Left colon (tissue), 2 donors: ENCODE data around the gene RSF1. TPM values are rescaled to one million over a fixed set of nuclear protein-coding genes. Genes with fewer than 3 reads are reported as not detected.
A peak's percentile ranks its signal among the peaks of the same experiment; 100 is the strongest.

Source experiments
- ATAC-seq: fragments of 200-7000 bp; cut with Tn5 transposase; one replicate; pipeline ENCODE4 v1.9.1; 2020; ENCODE audit warnings: mild to moderate bottlenecking, moderate library complexity
- DNase-seq, 2 donors: peaks; one replicate each; pipeline ENCODE4 v3.0.0-alpha.2; 2020
- intact Hi-C, 2 donors: fragments of 100-400 bp; cut with DNase I in 1 of 2; cut with micrococcal nuclease in 1 of 2; formaldehyde crosslinking; loops; one replicate each; pipeline versions ENCODE4 v1.11.2 to v1.14.0; 2022; cut with DNase I, micrococcal nuclease
- total RNA-seq, 2 donors: library from RNA; stranded (reverse); fragmentation: NEBNext Ultra II Directional; extraction: Animal tissue kit (Norgen Biotek cat#: 25700); gene quantifications; one replicate each; pipeline ENCODE4 v1.2.1, GENCODE V29; 2021
- donor health status: DM: no; HTN: no; CAD: no.
- donor health status: DM: yes; HTN: yes; CAD: no.

The RSF1 gene
- total RNA-seq, 2 donors from 2014 or later = 47.5 to 47.7 TPM

- intact Hi-C loops = no loop called here
- peak; percentile 84 to 86 for DNase-seq
- ATAC-seq = peak; percentile 50
Measured at GRCh38 chr11:77819411-77819920, 1.1 kb downstream of the RSF1 start.

- intact Hi-C loops = no loop called here
- ATAC-seq = no peak
Measured at GRCh38 chr11:77815459-77815858, 5.1 kb downstream of the RSF1 start.

GRCh38 chr11:77814848-77815247 is 5.7 kb downstream of the RSF1 start:
- ATAC-seq = no peak
- intact Hi-C loops = no loop called here
- DNase-seq = no peak

More at GRCh38 chr11:77815459-77815858, 5.1 kb downstream of the RSF1 start:
- no peak for DNase-seq

- ATAC-seq (no peak), DNase-seq (no peak)
- intact Hi-C loops = no loop called here
Measured at GRCh38 chr11:77813256-77813655, 7.3 kb downstream of the RSF1 start.

- no peak for DNase-seq
- ATAC-seq = no peak
- intact Hi-C loops = no loop called here
Measured at GRCh38 chr11:77806993-77807392, 13.5 kb downstream of the RSF1 start.

- intact Hi-C loops = no loop called here
- no peak for ATAC-seq
Measured at GRCh38 chr11:77806415-77806814, 14.1 kb downstream of the RSF1 start.

GRCh38 chr11:77801477-77801876 is 19.0 kb downstream of the RSF1 start:
- DNase-seq (no peak), ATAC-seq (peak; percentile 34)
- intact Hi-C loops = no loop called here

More at GRCh38 chr11:77806415-77806814, 14.1 kb downstream of the RSF1 start:
- DNase-seq = no peak

- ATAC-seq = peak; percentile 40
- no peak for DNase-seq
- intact Hi-C loops = no loop called here
Measured at GRCh38 chr11:77800449-77800848, 20.1 kb downstream of the RSF1 start.

GRCh38 chr11:77799338-77799737 is 21.2 kb downstream of the RSF1 start:
- DNase-seq = no peak
- ATAC-seq = no peak
- intact Hi-C loops = no loop called here

- DNase-seq (no peak), ATAC-seq (no peak)
- intact Hi-C loops = no loop called here
Measured at GRCh38 chr11:77793972-77794371, 26.6 kb downstream of the RSF1 start.

GRCh38 chr11:77791301-77791700 is 29.2 kb downstream of the RSF1 start:
- no peak for DNase-seq
- no peak for ATAC-seq
- intact Hi-C loops = no loop called here

- intact Hi-C loops = no loop called here
- DNase-seq (no peak), ATAC-seq (no peak)
Measured at GRCh38 chr11:77789731-77790476, 30.6 kb downstream of the RSF1 start.

GRCh38 chr11:77789061-77789730 is 31.3 kb downstream of the RSF1 start:
- DNase-seq (no peak), ATAC-seq (no peak)
- intact Hi-C loops = no loop called here

- intact Hi-C loops = no loop called here
- DNase-seq (no peak), ATAC-seq (no peak)
Measured at GRCh38 chr11:77784572-77784971, 36.0 kb downstream of the RSF1 start.

GRCh38 chr11:77783025-77783424 is 37.5 kb downstream of the RSF1 start:
- intact Hi-C loops = no loop called here
- ATAC-seq = no peak
- DNase-seq = no peak

GRCh38 chr11:77779935-77780334 is 40.6 kb downstream of the RSF1 start:
- ATAC-seq = peak; percentile 53
- intact Hi-C loops = no loop called here
- no peak for DNase-seq

GRCh38 chr11:77778549-77778948 is 42.0 kb downstream of the RSF1 start:
- intact Hi-C loops = no loop called here
- DNase-seq (no peak), ATAC-seq (no peak)

- intact Hi-C loops = no loop called here
- no peak for ATAC-seq
- no peak for DNase-seq
Measured at GRCh38 chr11:77778118-77778517, 42.4 kb downstream of the RSF1 start.

- ATAC-seq (peak; percentile 36), DNase-seq (no peak)
- intact Hi-C loops = no loop called here
Measured at GRCh38 chr11:77776455-77776854, 44.1 kb downstream of the RSF1 start.

- DNase-seq (no peak), ATAC-seq (no peak)
- intact Hi-C loops = no loop called here
Measured at GRCh38 chr11:77775936-77776335, 44.6 kb downstream of the RSF1 start.
